SK-N-SH (cell line): ENCODE results near the gene ANKRD18A. TPM values are rescaled to one million over a fixed set of nuclear protein-coding genes. Genes with fewer than 3 reads are reported as not detected.

Experiments used
- CTCF ChIA-PET: fragments of 300-600, 350-600 bp; formaldehyde crosslinking; extraction: SDS; loops from one replicate; lab custom pipeline; 2021; lab: Yijun Ruan, JAX
- POLR2A ChIA-PET: fragments of 350-600 bp; sonication (Branson Sonifier 250); formaldehyde crosslinking; extraction: SDS; loops from one replicate; lab custom pipeline; 2020; ENCODE audit warnings: antibody characterized with exemption, inconsistent platforms; lab: Yijun Ruan, JAX
- DNase-seq: peaks from one replicate; pipeline ENCODE4 v3.0.0; 2012
- H2AFZ ChIP-seq: fragments of 200-600 bp; sonication (generic); 2 replicates; pipeline ENCODE4 v1.8.1; 2016; ENCODE audit warnings: antibody characterized with exemption, mild to moderate bottlenecking, low read depth
- H3F3A ChIP-seq: fragments of 200-600 bp; sonication (generic); replicated peaks from 2 replicates; pipeline ENCODE3; 2016; ENCODE audit warnings: antibody characterized with exemption, mild to moderate bottlenecking; ENCODE audit not compliant: insufficient read depth
- H3K27ac ChIP-seq, 2 experiments: fragments of 200-500 bp in 1 of 2; fragments of 200-600 bp in 1 of 2; sonication (Bioruptor generic) in 1 of 2; sonication (generic), shearing (Covaris generic) in 1 of 2; 2 replicates each; pipeline versions ENCODE4 v1.5.1 to v1.6.1; 2014 to 2016; ENCODE audit warnings: low read depth in 2 of 2, inconsistent platforms in 1 of 2, low read length in 1 of 2, mild to moderate bottlenecking in 1 of 2, mixed read lengths in 1 of 2
- H3K27me3 ChIP-seq: fragments of 200-600 bp; sonication (generic), shearing (Covaris generic); 2 replicates; pipeline ENCODE4 v1.6.1; 2016; ENCODE audit warnings: mixed run types; ENCODE audit not compliant: insufficient read depth
- H3K36me3 ChIP-seq, 2 experiments: fragments of 200-500 bp in 1 of 2; fragments of 200-600 bp in 1 of 2; sonication (Bioruptor generic) in 1 of 2; sonication (generic) in 1 of 2; replicated peaks in 1 of 2; 2 replicates each; pipeline versions ENCODE3 to v1.5.1; 2014 to 2016; ENCODE audit warnings: low read length in 1 of 2, mild to moderate bottlenecking in 1 of 2; ENCODE audit not compliant: insufficient read depth in 2 of 2, control insufficient read depth in 1 of 2
- H3K4me1 ChIP-seq, 2 experiments: fragments of 200-500 bp in 1 of 2; fragments of 200-600 bp in 1 of 2; sonication (Bioruptor generic) in 1 of 2; sonication (generic), shearing (Covaris generic) in 1 of 2; 2 replicates each; pipeline versions ENCODE4 v1.5.1 to v1.6.1; 2014 to 2016; ENCODE audit warnings: low read depth in 1 of 2, low read length in 1 of 2, mixed run types in 1 of 2; ENCODE audit not compliant: insufficient read depth in 2 of 2, control insufficient read depth in 1 of 2
- H3K4me2 ChIP-seq: fragments of 200-600 bp; sonication (generic), shearing (Covaris generic); 2 replicates; pipeline ENCODE4 v1.6.1; 2017; ENCODE audit warnings: mixed run types
- H3K4me3 ChIP-seq, 2 experiments: fragments of 200-500 bp in 1 of 2; fragments of 200-600 bp in 1 of 2; sonication (Bioruptor generic) in 1 of 2; sonication (generic), shearing (Covaris generic) in 1 of 2; 2 replicates each; pipeline versions ENCODE4 v1.5.1 to v1.8.1; 2014 to 2016; ENCODE audit warnings: low read depth in 2 of 2, inconsistent platforms in 1 of 2, low read length in 1 of 2, mild to moderate bottlenecking in 1 of 2, mixed read lengths in 1 of 2, moderate library complexity in 1 of 2
- H3K79me2 ChIP-seq: fragments of 200-600 bp; sonication (generic); 2 replicates; pipeline ENCODE4 v1.8.1; 2017; ENCODE audit warnings: mild to moderate bottlenecking; ENCODE audit not compliant: insufficient read depth
- H3K9ac ChIP-seq: fragments of 200-600 bp; sonication (generic); 2 replicates; pipeline ENCODE4 v1.6.1; 2017; ENCODE audit warnings: mixed run types
- H3K9me2 ChIP-seq: fragments of 200-600 bp; sonication (generic); 2 replicates; pipeline ENCODE4 v1.6.1; 2017; ENCODE audit warnings: mixed run types
- H3K9me3 ChIP-seq: fragments of 200-600 bp; sonication (generic); 2 replicates; pipeline ENCODE4 v1.6.1; 2017; ENCODE audit warnings: mixed run types, mild to moderate bottlenecking, moderate library complexity
- H4K20me1 ChIP-seq: fragments of 200-600 bp; sonication (generic); 2 replicates; pipeline ENCODE4 v1.6.1; 2017; ENCODE audit warnings: mild to moderate bottlenecking, mixed run types; ENCODE audit not compliant: insufficient read depth
- CHD2 ChIP-seq: fragments of 150-350 bp; IDR thresholded peaks from 2 replicates; pipeline ENCODE4 v1.6.1; 2018; ENCODE audit warnings: low read length; ENCODE audit not compliant: partially characterized antibody
- ELF1 ChIP-seq: IDR thresholded peaks from 2 replicates; pipeline ENCODE4 v1.4.0; 2012
- EP300 ChIP-seq, 2 experiments: IDR thresholded peaks; 2 replicates each; pipeline versions ENCODE4 v1.4.0 to v1.6.1; 2012; ENCODE audit warnings: borderline replicate concordance in 1 of 2, low read depth in 1 of 2, low read length in 1 of 2
- GABPA ChIP-seq: IDR thresholded peaks from 2 replicates; pipeline ENCODE4 v1.4.0; 2012; ENCODE audit warnings: low read depth, mild to moderate bottlenecking
- GATA2 ChIP-seq: sonication (generic); formaldehyde crosslinking; IDR thresholded peaks from 2 replicates; pipeline ENCODE4 v1.5.0; 2020; ENCODE audit warnings: mild to moderate bottlenecking, missing genetic modification reagents
- NRF1 ChIP-seq: IDR thresholded peaks from 2 replicates; pipeline ENCODE4 v1.6.1; 2012; ENCODE audit warnings: low read depth, mild to moderate bottlenecking, low read length
- POLR2AphosphoS5 ChIP-seq: IDR thresholded peaks from 2 replicates; pipeline ENCODE4 v1.6.1; 2012; ENCODE audit warnings: low read depth, low read length
- RFX5 ChIP-seq: IDR thresholded peaks from 2 replicates; pipeline ENCODE4 v1.6.1; 2012; ENCODE audit warnings: mild to moderate bottlenecking, improper control_type of control experiment, low read length
- RXRA ChIP-seq: IDR thresholded peaks from 2 replicates; pipeline ENCODE4 v1.4.0; 2012; ENCODE audit warnings: low read depth, mild to moderate bottlenecking, borderline replicate concordance
- TCF12 ChIP-seq: IDR thresholded peaks from 2 replicates; pipeline ENCODE4 v1.4.0; 2012
- USF1 ChIP-seq: IDR thresholded peaks from 2 replicates; pipeline ENCODE4 v1.4.0; 2012; ENCODE audit warnings: low read depth, borderline replicate concordance
- USF2 ChIP-seq: fragments of 150-350 bp; IDR thresholded peaks from 2 replicates; pipeline ENCODE4 v1.6.1; 2017; ENCODE audit warnings: antibody characterized with exemption, low read length, low read depth, borderline replicate concordance
- WGBS: methylation state at CpG from one replicate; pipeline ENCODE4 v1.1.6; 2017; ENCODE audit warnings: low lambda C conversion rate; 5-methylcytosine and 5-hydroxymethylcytosine counted together
- polyA plus RNA-seq, 3 experiments: library from polyadenylated mRNA; depleted of rRNA; stranded (reverse); fragments of >200 nt; gene quantifications; 2 replicates each; pipeline ENCODE4 v1.2.3, GENCODE V29; 2012
- TF ChIP-seq, protein P1 (sequence below): IDR thresholded peaks from 2 replicates; pipeline ENCODE4 v1.4.0; 2012; ENCODE audit warnings: low read depth, borderline replicate concordance
- TF ChIP-seq, protein P2 (sequence below): IDR thresholded peaks from 2 replicates; pipeline ENCODE4 v1.4.0; 2012; ENCODE audit warnings: low read depth

Gene ANKRD18A
- polyA plus RNA-seq, 1 of the 3 experiments (the other 2 are of a cell fraction) = 0.02 TPM

GRCh38 chr9:38629511-38629910, 9.1 kb upstream of the ANKRD18A start:
- H3K9me3 ChIP-seq = no peaks in the 10 kb centered on the region
- no peak overlapping the region for H3K9ac ChIP-seq
- WGBS = 64% methylated on average over 4 of the region's 4 CpGs
- DNase-seq = no peak
- H3F3A ChIP-seq = no peaks in the 10 kb centered on the region
- TF ChIP-seq RXRA (no peak), GATA2 (CRISPR knock-in tag) (no peak), POLR2AphosphoS5 (no peak)
- ChIA-PET POLR2A (no interaction called here), CTCF (no interaction called here)
- H3K79me2 ChIP-seq = no peaks in the 10 kb centered on the region
- H3K4me3 ChIP-seq = no peak overlapping the region
- H2AFZ ChIP-seq = no peak overlapping the region
- H3K27ac ChIP-seq = no peak overlapping the region
- H4K20me1 ChIP-seq = no peaks in the 10 kb centered on the region
- H3K27me3 ChIP-seq = no peaks in the 10 kb centered on the region
- H3K9me2 ChIP-seq = no peaks in the 10 kb centered on the region
- H3K4me2 ChIP-seq = no peak overlapping the region
- no peaks in the 10 kb centered on the region for H3K4me1 ChIP-seq
- H3K36me3 ChIP-seq = no peaks in the 10 kb centered on the region

- WGBS = 66% methylated on average over 2 of the region's 2 CpGs
Observed at GRCh38 chr9:38626006-38626405, 5.6 kb upstream of the ANKRD18A start.

More at GRCh38 chr9:38626006-38626405, 5.6 kb upstream of the ANKRD18A start:
- Histone ChIP-seq H3K27me3 (peaks cover 17% of the 10 kb centered on the region), H4K20me1 (no peaks in the 10 kb centered on the region), H3K79me2 (no peaks in the 10 kb centered on the region), H3K4me1 (peaks cover 0 to 3% of the 10 kb centered on the region in 2 experiments; a peak in 2 of 4 replicates), H3K36me3 (no peaks in the 10 kb centered on the region), H3K4me3 (no peak overlapping the region), H3K27ac (no peak overlapping the region), H3K9ac (no peak overlapping the region), H2AFZ (no peak overlapping the region), H3K4me2 (no peak overlapping the region), H3F3A (no peaks in the 10 kb centered on the region), H3K9me3 (no peaks in the 10 kb centered on the region), H3K9me2 (no peaks in the 10 kb centered on the region)
- ChIA-PET CTCF (interaction anchor here (0.6 kb wide), 1 partner anchor 224 kb away, joined by 3 read pairs; no protein-coding TSS in a partner anchor), POLR2A (interaction anchor here (0.6 kb wide), 1 partner anchor 9 kb away, joined by 4 read pairs; no protein-coding TSS in a partner anchor)
- no peak for DNase-seq
- no peak for TF ChIP-seq TCF12
- TF ChIP-seq GABPA = no peak
- TF ChIP-seq USF2 = no peak
- TF ChIP-seq POLR2AphosphoS5 = no peak
- no peak for TF ChIP-seq USF1
- TF ChIP-seq EP300 (IDR thresholded peaks at IDR 0.05; ENCODE audit: borderline replicate concordance in 1 of 2, low read depth in 1 of 2, low read length in 1 of 2) = no peak
- TF ChIP-seq GATA2 (CRISPR knock-in tag) = no peak
- TF ChIP-seq CHD2 = no peak
- no peak for TF ChIP-seq RXRA
- no peak for TF ChIP-seq ELF1
- TF ChIP-seq, protein P1, sequence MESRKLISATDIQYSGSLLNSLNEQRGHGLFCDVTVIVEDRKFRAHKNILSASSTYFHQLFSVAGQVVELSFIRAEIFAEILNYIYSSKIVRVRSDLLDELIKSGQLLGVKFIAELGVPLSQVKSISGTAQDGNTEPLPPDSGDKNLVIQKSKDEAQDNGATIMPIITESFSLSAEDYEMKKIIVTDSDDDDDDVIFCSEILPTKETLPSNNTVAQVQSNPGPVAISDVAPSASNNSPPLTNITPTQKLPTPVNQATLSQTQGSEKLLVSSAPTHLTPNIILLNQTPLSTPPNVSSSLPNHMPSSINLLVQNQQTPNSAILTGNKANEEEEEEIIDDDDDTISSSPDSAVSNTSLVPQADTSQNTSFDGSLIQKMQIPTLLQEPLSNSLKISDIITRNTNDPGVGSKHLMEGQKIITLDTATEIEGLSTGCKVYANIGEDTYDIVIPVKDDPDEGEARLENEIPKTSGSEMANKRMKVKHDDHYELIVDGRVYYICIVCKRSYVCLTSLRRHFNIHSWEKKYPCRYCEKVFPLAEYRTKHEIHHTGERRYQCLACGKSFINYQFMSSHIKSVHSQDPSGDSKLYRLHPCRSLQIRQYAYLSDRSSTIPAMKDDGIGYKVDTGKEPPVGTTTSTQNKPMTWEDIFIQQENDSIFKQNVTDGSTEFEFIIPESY = no peak
- TF ChIP-seq, protein P2, sequence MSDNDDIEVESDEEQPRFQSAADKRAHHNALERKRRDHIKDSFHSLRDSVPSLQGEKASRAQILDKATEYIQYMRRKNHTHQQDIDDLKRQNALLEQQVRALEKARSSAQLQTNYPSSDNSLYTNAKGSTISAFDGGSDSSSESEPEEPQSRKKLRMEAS = no peak
- no peak for TF ChIP-seq RFX5
- TF ChIP-seq NRF1 = no peak
